K562 (cell line): ENCODE data around the gene NEK5. TPM values are rescaled to one million over a fixed set of nuclear protein-coding genes. Genes with fewer than 3 reads are reported as not detected.

Experiments
- CBFA2T3 ChIP-seq: fragments of 450-650 bp; IDR thresholded peaks from 2 replicates; pipeline ENCODE4 v1.6.1; 2017
- CBX3 ChIP-seq, 2 experiments: IDR thresholded peaks; 1 replicate in 1 of 2; 2 replicates in 1 of 2; pipeline ENCODE4 v1.6.1; 2012; ENCODE audit warnings: inconsistent platforms in 2 of 2, low read length in 2 of 2, borderline replicate concordance in 1 of 2, control low read depth in 1 of 2
- CBX5 ChIP-seq: IDR thresholded peaks from 2 replicates; pipeline ENCODE4 v1.6.1; 2014; ENCODE audit warnings: low read depth, borderline replicate concordance
- CLOCK ChIP-seq: fragments of 250-450 bp; sonication (Bioruptor Pico); IDR thresholded peaks from 2 replicates; pipeline ENCODE4 v1.4.0; 2020; ENCODE audit warnings: mild to moderate bottlenecking, moderate library complexity, borderline replicate concordance
- DPF2 ChIP-seq: fragments of 450-650 bp; IDR thresholded peaks from 2 replicates; pipeline ENCODE4 v1.6.1; 2016
- FOXM1 ChIP-seq, 2 experiments: fragments of 450-650 bp in 1 of 2; sonication (generic) in 1 of 2; formaldehyde crosslinking in 1 of 2; IDR thresholded peaks; 2 replicates each; pipeline versions ENCODE4 v1.6.1 to v1.9.0; 2017 to 2022; ENCODE audit warnings: low read depth in 2 of 2, mild to moderate bottlenecking in 2 of 2, missing genetic modification reagents in 1 of 2, moderate library complexity in 1 of 2
- HLTF ChIP-seq: fragments of 450-650 bp; IDR thresholded peaks from 2 replicates; pipeline ENCODE4 v1.6.1; 2016
- LCOR ChIP-seq: sonication (generic); formaldehyde crosslinking; IDR thresholded peaks from 2 replicates; pipeline ENCODE4 v1.8.0; 2022; ENCODE audit warnings: mild to moderate bottlenecking, missing genetic modification reagents
- NCOA2 ChIP-seq, 2 experiments: fragments of 450-650 bp; IDR thresholded peaks; 2 replicates each; pipeline ENCODE4 v1.6.1; 2018; ENCODE audit warnings: mild to moderate bottlenecking in 2 of 2, moderate library complexity in 1 of 2; ENCODE audit not compliant: partially characterized antibody in 2 of 2
- RB1 ChIP-seq: fragments of 450-650 bp; IDR thresholded peaks from 2 replicates; pipeline ENCODE4 v1.6.1; 2017; ENCODE audit warnings: low read depth, mild to moderate bottlenecking
- RBM14 ChIP-seq: fragments of 200-400 bp; formaldehyde crosslinking; IDR thresholded peaks from 2 replicates; pipeline ENCODE4 v1.6.1; 2018; ENCODE audit warnings: low read depth, mild to moderate bottlenecking, low read length, moderate library complexity, borderline replicate concordance; ENCODE audit not compliant: insufficient read depth
- SMAD4 ChIP-seq: fragments of 250-450 bp; sonication (Bioruptor Pico); conservative IDR thresholded peaks from 2 replicates; pipeline ENCODE4 v1.8.0; 2021; ENCODE audit warnings: inconsistent platforms, mild to moderate bottlenecking, moderate library complexity
- SOX6 ChIP-seq: fragments of 450-650 bp; IDR thresholded peaks from 2 replicates; pipeline ENCODE4 v1.6.1; 2014; ENCODE audit warnings: mild to moderate bottlenecking
- TCF3 ChIP-seq: sonication (generic); formaldehyde crosslinking; IDR thresholded peaks from 2 replicates; pipeline ENCODE4 v1.4.0; 2020; ENCODE audit warnings: mild to moderate bottlenecking, missing genetic modification reagents
- TCF7 ChIP-seq: sonication (generic); IDR thresholded peaks from 2 replicates; pipeline ENCODE4 v1.6.1; 2016; ENCODE audit warnings: antibody characterized with exemption, borderline replicate concordance
- TEAD4 ChIP-seq, 2 experiments: sonication (generic) in 1 of 2; formaldehyde crosslinking in 1 of 2; IDR thresholded peaks; 2 replicates each; pipeline versions ENCODE4 v1.6.1 to v1.8.0; 2012 to 2022; ENCODE audit warnings: borderline replicate concordance in 1 of 2, inconsistent platforms in 1 of 2, low read length in 1 of 2, mild to moderate bottlenecking in 1 of 2, missing genetic modification reagents in 1 of 2
- TRIM24 ChIP-seq, 2 experiments: fragments of 450-650 bp; IDR thresholded peaks; 2 replicates each; pipeline ENCODE4 v1.6.1; 2016
- TRIM28 ChIP-seq: fragments of 450-650 bp; IDR thresholded peaks from 2 replicates; pipeline ENCODE4 v1.6.1; 2017
- ZEB2 ChIP-seq: fragments of 450-650 bp; IDR thresholded peaks from 2 replicates; pipeline ENCODE4 v1.6.1; 2016
- ZNF23 ChIP-seq: fragments of 250-450 bp; sonication (Bioruptor Pico); IDR thresholded peaks from 2 replicates; pipeline ENCODE4 v1.4.0; 2020; ENCODE audit warnings: mild to moderate bottlenecking
- ZNF316 ChIP-seq: fragments of 450-650 bp; IDR thresholded peaks from 2 replicates; pipeline ENCODE4 v1.6.1; 2016
- ZNF668 ChIP-seq: fragments of 250-450 bp; sonication (Bioruptor Pico); IDR thresholded peaks from 2 replicates; pipeline ENCODE4 v1.8.0; 2022; ENCODE audit warnings: mild to moderate bottlenecking, inconsistent platforms
- ZNF780A ChIP-seq: fragments of 250-450 bp; sonication (Bioruptor Pico); IDR thresholded peaks from 2 replicates; pipeline ENCODE4 v1.5.0; 2021; ENCODE audit warnings: mild to moderate bottlenecking
- ZZZ3 ChIP-seq: fragments of 450-650 bp; IDR thresholded peaks from 2 replicates; pipeline ENCODE4 v1.6.1; 2016; ENCODE audit warnings: antibody characterized with exemption, mild to moderate bottlenecking, moderate library complexity
- polyA plus RNA-seq, 8 experiments: library from polyadenylated mRNA; depleted of rRNA in 4 of 8; stranded (reverse) in 5 of 8; unstranded in 3 of 8; fragments of >200 nt; fragmentation: Nextera tagmentation in 2 of 8; fragmentation: Illumina TruSeq in 1 of 8; extraction: Ambion mirVana in 2 of 8; extraction: Trizol in 1 of 8; gene quantifications; 2 replicates each; pipeline versions ENCODE4 v1.2.1 to v1.2.3, GENCODE V29; 2011 to 2014; ENCODE audit warnings: inconsistent platforms in 1 of 8, missing spikeins in 1 of 8
- total RNA-seq, 7 experiments: library from RNA; depleted of rRNA in 6 of 7; stranded (reverse); fragments of >200 nt in 6 of 7; fragmentation: Illumina TruSeq in 2 of 7; extraction: Trizol in 2 of 7; gene quantifications; 2 replicates each; pipeline versions ENCODE4 v1.2.1 to v1.2.3, GENCODE V29; 2011 to 2021; ENCODE audit warnings: low replicate concordance in 1 of 7
- TF ChIP-seq, protein P1 (sequence below): fragments of 250-450 bp; sonication (Bioruptor Pico); IDR thresholded peaks from 2 replicates; pipeline ENCODE4 v1.5.0; 2021
- TF ChIP-seq, protein P2 (sequence below): fragments of 450-650 bp; IDR thresholded peaks from 2 replicates; pipeline ENCODE4 v1.6.1; 2016; ENCODE audit warnings: mild to moderate bottlenecking

NEK5 gene
- total and polyA plus RNA-seq, 9 of the 15 experiments (the other 6 are each of a cell fraction or from before 2014, with no cell fraction given), result 0.09 to 0.44 (median 0.33) TPM

DNA sequence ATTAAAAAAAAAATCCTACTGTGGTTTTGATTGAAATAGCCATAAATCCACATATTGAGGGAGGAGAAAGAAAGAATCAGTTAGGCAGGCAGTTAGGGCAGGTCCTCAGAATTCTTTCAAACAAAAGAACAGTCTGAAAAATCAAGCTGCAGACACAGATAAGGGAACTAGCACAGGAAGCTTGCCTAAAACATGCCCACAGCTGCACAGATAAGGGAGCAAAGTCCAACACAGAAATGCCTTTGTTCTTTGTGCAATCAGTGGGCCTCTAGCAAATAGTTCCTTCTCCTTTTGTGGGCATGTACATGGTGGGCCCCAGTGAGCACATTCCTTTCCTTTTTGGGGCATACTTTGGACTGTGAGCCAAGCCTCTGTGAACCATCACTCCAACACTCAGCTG, 61.6 kb downstream of the NEK5 start (continued):
- TF ChIP-seq CLOCK (CRISPR knock-in tag) (no peak), RBM14 (no peak), DPF2 (peak; percentile 40; the same call in 1 of the 2 replicates), ZNF668 (no peak), HLTF (0 out of 2 replicates have a peak, but pooled peaks have one; percentile 31), TCF7 (no peak), CBX3 (IDR thresholded peaks at IDR 0.05; ENCODE audit: borderline replicate concordance in 1 of 2, low read length in 2 of 2) (peak in 1 of 2 experiments; percentile 97; a peak in 2 of 3 replicates), ZNF316 (no peak), TEAD4 (IDR thresholded peaks at IDR 0.05; ENCODE audit: low read length) (peak; percentile 65), TEAD4 (CRISPR knock-in tag; IDR thresholded peaks at IDR 0.05; ENCODE audit: borderline replicate concordance) (no peak), LCOR (CRISPR knock-in tag) (no peak), SMAD4 (CRISPR knock-in tag) (0 out of 2 replicates have a peak, but pooled peaks have one; percentile 27), NCOA2 (IDR thresholded peaks at IDR 0.05; ENCODE audit: partially characterized antibody in 2 of 2) (no peak), TCF3 (CRISPR knock-in tag) (peak; percentile 67), ZNF23 (CRISPR knock-in tag) (no peak), CBFA2T3 (peak; percentile 86), ZEB2 (peak; percentile 54; the same call in 1 of the 2 replicates), SOX6 (peak; percentile 90), FOXM1 (IDR thresholded peaks at IDR 0.05; ENCODE audit: low read depth) (0 out of 2 replicates have a peak, but pooled peaks have one; percentile 18), FOXM1 (CRISPR knock-in tag; IDR thresholded peaks at IDR 0.05; ENCODE audit: low read depth) (no peak), ZZZ3 (no peak), TRIM24 (IDR thresholded peaks at IDR 0.05) (peak; percentile 91 to 92), TRIM28 (peak; percentile 96), ZNF780A (peak; percentile 93; the same call in 1 of the 2 replicates), CBX5 (peak; percentile 90), RB1 (no peak)
- TF ChIP-seq, protein P1, sequence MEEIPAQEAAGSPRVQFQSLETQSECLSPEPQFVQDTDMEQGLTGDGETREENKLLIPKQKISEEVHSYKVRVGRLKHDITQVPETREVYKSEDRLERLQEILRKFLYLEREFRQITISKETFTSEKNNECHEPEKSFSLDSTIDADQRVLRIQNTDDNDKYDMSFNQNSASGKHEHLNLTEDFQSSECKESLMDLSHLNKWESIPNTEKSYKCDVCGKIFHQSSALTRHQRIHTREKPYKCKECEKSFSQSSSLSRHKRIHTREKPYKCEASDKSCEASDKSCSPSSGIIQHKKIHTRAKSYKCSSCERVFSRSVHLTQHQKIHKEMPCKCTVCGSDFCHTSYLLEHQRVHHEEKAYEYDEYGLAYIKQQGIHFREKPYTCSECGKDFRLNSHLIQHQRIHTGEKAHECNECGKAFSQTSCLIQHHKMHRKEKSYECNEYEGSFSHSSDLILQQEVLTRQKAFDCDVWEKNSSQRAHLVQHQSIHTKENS, result no peak
- TF ChIP-seq, protein P2, sequence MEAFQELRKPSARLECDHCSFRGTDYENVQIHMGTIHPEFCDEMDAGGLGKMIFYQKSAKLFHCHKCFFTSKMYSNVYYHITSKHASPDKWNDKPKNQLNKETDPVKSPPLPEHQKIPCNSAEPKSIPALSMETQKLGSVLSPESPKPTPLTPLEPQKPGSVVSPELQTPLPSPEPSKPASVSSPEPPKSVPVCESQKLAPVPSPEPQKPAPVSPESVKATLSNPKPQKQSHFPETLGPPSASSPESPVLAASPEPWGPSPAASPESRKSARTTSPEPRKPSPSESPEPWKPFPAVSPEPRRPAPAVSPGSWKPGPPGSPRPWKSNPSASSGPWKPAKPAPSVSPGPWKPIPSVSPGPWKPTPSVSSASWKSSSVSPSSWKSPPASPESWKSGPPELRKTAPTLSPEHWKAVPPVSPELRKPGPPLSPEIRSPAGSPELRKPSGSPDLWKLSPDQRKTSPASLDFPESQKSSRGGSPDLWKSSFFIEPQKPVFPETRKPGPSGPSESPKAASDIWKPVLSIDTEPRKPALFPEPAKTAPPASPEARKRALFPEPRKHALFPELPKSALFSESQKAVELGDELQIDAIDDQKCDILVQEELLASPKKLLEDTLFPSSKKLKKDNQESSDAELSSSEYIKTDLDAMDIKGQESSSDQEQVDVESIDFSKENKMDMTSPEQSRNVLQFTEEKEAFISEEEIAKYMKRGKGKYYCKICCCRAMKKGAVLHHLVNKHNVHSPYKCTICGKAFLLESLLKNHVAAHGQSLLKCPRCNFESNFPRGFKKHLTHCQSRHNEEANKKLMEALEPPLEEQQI, result peak; percentile 40; the same call in 1 of the 2 replicates
